ENCODE measurements around the gene RRH. TPM values are rescaled to one million over a fixed set of nuclear protein-coding genes. Genes with fewer than 3 reads are reported as not detected.
"Not testable (repeated sequence)": the region's sequence is repeated elsewhere in the genome, so short reads cannot be mapped to it uniquely, and the experiment has no call there.

RRH gene
- total RNA-seq, 2 donors from 2014 or later = 0.27 to 0.74 TPM

GRCh38 chr4:109836985-109837384, 9.2 kb downstream of the RRH start:
- intact Hi-C loops (cut with DNase I) = no loop called here
- WGBS = 73% methylated on average over 3 of the region's 3 CpGs

GRCh38 chr4:109846395-109847098, 18.8 kb downstream of the RRH start:
- TF ChIP-seq CTCF (IDR thresholded peaks at IDR 0.05) (no peak), POLR2AphosphoS5 (IDR thresholded peaks at IDR 0.05) (no peak), POLR2A (IDR thresholded peaks at IDR 0.05) (no peak)
- no peaks in the 10 kb centered on the region for H3K36me3 ChIP-seq
- 45% methylated on average over 6 of the region's 6 CpGs for WGBS
- H3K27ac ChIP-seq = no peak overlapping the region
- intact Hi-C loops (cut with DNase I) = no loop called here
- H3K4me3 ChIP-seq = no peak overlapping the region
- no peaks in the 10 kb centered on the region for H3K27me3 ChIP-seq (replicated peaks; ENCODE audit: insufficient read depth)
- no peaks in the 10 kb centered on the region for H3K4me1 ChIP-seq (replicated peaks)
- no peak for DNase-seq (ENCODE audit: low spot score)
- H3K9me3 ChIP-seq = no peaks in the 10 kb centered on the region

More at GRCh38 chr4:109836985-109837384, 9.2 kb downstream of the RRH start:
- no peaks in the 10 kb centered on the region for H3K36me3 ChIP-seq
- no peaks in the 10 kb centered on the region for H3K27me3 ChIP-seq (replicated peaks; ENCODE audit: insufficient read depth)
- no peak overlapping the region for H3K27ac ChIP-seq
- H3K4me3 ChIP-seq = no peak overlapping the region
- TF ChIP-seq POLR2AphosphoS5 (IDR thresholded peaks at IDR 0.05) (no peak), POLR2A (IDR thresholded peaks at IDR 0.05) (no peak), CTCF (IDR thresholded peaks at IDR 0.05) (no peak)
- H3K4me1 ChIP-seq (replicated peaks) = no peaks in the 10 kb centered on the region
- no peaks in the 10 kb centered on the region for H3K9me3 ChIP-seq
- no peak for DNase-seq (ENCODE audit: low spot score)

GRCh38 chr4:109847896-109848442, 20.2 kb downstream of the RRH start, which contains the start of gene LRIT3:
LRIT3 (plus strand) TSS chr4:109848107; CDS start chr4:109848202, 95 bp downstream.
- no peak for TF ChIP-seq POLR2A (IDR thresholded peaks at IDR 0.05)
- no peak for TF ChIP-seq CTCF (IDR thresholded peaks at IDR 0.05)
- TF ChIP-seq POLR2AphosphoS5 (IDR thresholded peaks at IDR 0.05) = no peak
- H3K27me3 ChIP-seq (replicated peaks; ENCODE audit: insufficient read depth) = no peaks in the 10 kb centered on the region
- H3K27ac ChIP-seq = no peak within 1 kb of the TSS
- no peaks in the 10 kb centered on the region for H3K36me3 ChIP-seq
- DNase-seq (ENCODE audit: low spot score) = no peak
- intact Hi-C loops (cut with DNase I) = no loop called here
- no peak within 1 kb of the TSS for H3K4me3 ChIP-seq
- H3K4me1 ChIP-seq (replicated peaks) = no peaks in the 10 kb centered on the region
- WGBS = 54% methylated on average over 5 of the region's 5 CpGs
- H3K9me3 ChIP-seq = no peaks in the 10 kb centered on the region

DNA sequence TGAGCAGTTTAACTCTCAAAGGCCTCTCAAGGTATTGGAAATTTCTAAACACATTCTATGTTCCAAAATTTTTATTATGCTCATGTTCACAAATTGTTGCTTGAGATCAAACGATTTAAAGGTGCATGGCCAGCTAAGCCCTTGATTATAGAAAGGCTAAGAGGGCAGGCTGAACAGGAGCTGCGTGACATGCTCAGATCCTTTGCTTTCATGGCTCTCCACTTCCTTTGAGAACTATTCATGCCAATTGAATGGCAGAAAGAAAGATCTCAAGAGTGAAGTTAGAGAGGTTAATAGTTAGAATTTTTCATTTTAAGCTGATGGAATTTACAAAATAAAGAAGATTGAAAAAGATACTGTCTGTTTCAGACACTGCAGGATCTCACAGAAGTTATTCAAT, 20.7 kb downstream of the RRH start:
- Histone ChIP-seq H3K27ac (no peak overlapping the region), H3K9me3 (no peaks in the 10 kb centered on the region), H3K36me3 (no peaks in the 10 kb centered on the region), H3K27me3 (replicated peaks; ENCODE audit: insufficient read depth) (no peaks in the 10 kb centered on the region), H3K4me3 (no peak overlapping the region), H3K4me1 (replicated peaks) (no peaks in the 10 kb centered on the region)
- WGBS = 66% methylated on average over 2 of the region's 2 CpGs
- intact Hi-C loops (cut with DNase I) = no loop called here
- no peak for DNase-seq (ENCODE audit: low spot score)
- TF ChIP-seq POLR2A (IDR thresholded peaks at IDR 0.05) (no peak), POLR2AphosphoS5 (IDR thresholded peaks at IDR 0.05) (no peak), CTCF (IDR thresholded peaks at IDR 0.05) (no peak)

DNA sequence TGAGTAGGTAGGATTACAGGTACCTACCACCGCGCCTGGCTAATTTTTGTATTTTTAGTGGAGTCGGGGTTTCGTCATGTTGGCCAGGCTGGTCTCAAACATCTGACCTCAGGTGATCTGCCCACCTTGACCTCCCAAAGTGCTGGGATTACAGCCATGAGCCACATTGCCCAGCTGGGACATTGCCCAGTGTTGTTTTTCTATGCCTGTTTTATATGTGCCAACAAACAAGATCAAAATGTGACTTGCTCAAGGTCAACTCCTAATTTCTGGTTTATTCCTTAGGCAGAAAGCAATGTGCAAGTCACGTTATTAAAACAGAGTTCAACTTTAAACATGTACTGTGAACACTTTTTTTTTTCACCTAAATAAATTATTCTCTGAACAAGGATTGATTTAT, 22.8 kb downstream of the RRH start:
- Histone ChIP-seq H3K27ac (no peak overlapping the region), H3K4me3 (no peak overlapping the region), H3K9me3 (no peaks in the 10 kb centered on the region), H3K4me1 (replicated peaks) (no peaks in the 10 kb centered on the region), H3K36me3 (no peaks in the 10 kb centered on the region), H3K27me3 (replicated peaks; ENCODE audit: insufficient read depth) (no peaks in the 10 kb centered on the region)
- WGBS = 88% methylated on average over 5 of the region's 5 CpGs
- DNase-seq (ENCODE audit: low spot score) = no peak
- TF ChIP-seq POLR2AphosphoS5 (IDR thresholded peaks at IDR 0.05) (no peak), CTCF (IDR thresholded peaks at IDR 0.05) (no peak), POLR2A (IDR thresholded peaks at IDR 0.05) (no peak)
- intact Hi-C loops (cut with DNase I) = no loop called here

GRCh38 chr4:109859426-109860300, 31.9 kb downstream of the RRH start:
- DNase-seq (ENCODE audit: low spot score); H3K27ac ChIP-seq; intact Hi-C loops (cut with DNase I); H3K4me1 ChIP-seq (replicated peaks); H3K27me3 ChIP-seq (replicated peaks; ENCODE audit: insufficient read depth); H3K4me3 ChIP-seq; H3K36me3 ChIP-seq; H3K9me3 ChIP-seq: not testable (repeated sequence)
- WGBS = 65% methylated on average over 4 of the region's 4 CpGs

Data from prostate gland (tissue), 2 donors.